GM18909 (cell line): ENCODE results near the gene APP.
A peak's percentile ranks its signal among the peaks of the same experiment; 100 is the strongest.
"Not testable (repeated sequence)": the region's sequence is repeated elsewhere in the genome, so short reads cannot be mapped to it uniquely, and the experiment has no call there.

ENCODE experiments used
- ATAC-seq: cut with Tn5 transposase; IDR thresholded peaks from one replicate; pipeline ENCODE4 v1.9.1; 2021; ENCODE audit warnings: mild to moderate bottlenecking; ENCODE audit not compliant: unreplicated experiment, poor library complexity

Gene APP

DNA sequence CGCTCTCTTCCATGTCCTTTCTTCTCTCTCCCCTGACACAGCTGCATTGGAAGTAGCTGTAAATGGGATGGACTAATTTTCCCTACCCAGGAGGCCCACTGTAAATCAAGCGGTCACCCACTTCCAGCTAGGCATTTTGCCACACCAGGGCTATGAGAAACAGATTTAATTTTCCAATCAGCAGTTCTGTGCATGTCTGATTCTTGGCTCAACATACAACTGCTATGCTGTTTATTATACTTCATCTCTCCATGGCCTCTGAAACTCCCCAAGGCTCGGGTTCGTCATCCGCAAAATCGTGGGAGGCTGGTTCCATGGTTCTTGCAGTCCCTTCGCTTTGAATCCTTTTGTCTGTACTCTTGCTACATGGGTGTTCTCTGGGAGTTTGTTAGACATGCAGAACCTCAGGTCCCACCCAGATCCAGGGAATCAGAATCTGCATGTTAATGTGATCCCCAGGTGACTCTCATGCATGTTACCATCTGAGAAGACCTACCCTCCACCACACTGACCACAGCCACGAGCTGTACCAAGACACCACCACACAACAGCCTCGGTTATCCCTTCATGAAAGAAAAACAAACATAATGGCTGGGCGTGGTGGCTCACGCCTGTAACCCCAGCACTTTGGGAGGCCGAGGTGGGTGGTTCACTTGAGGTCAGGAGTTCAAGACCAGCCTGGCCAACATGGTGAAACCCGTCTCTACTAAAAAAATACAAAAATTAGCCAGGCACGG lies 245.3 kb downstream of the APP start:
- no peak for ATAC-seq

- not testable (repeated sequence) for ATAC-seq
Observed at GRCh38 chr21:25918152-25918551, 252.4 kb downstream of the APP start.

GRCh38 chr21:25916226-25916625 lies 254.3 kb downstream of the APP start:
- no peak for ATAC-seq

GRCh38 chr21:25913479-25913878 lies 257.1 kb downstream of the APP start:
- ATAC-seq = no peak

- no peak for ATAC-seq
Observed at GRCh38 chr21:25912402-25912746, 258.2 kb downstream of the APP start.

- ATAC-seq = no peak
Observed at GRCh38 chr21:25911730-25912401, 258.7 kb downstream of the APP start.

DNA sequence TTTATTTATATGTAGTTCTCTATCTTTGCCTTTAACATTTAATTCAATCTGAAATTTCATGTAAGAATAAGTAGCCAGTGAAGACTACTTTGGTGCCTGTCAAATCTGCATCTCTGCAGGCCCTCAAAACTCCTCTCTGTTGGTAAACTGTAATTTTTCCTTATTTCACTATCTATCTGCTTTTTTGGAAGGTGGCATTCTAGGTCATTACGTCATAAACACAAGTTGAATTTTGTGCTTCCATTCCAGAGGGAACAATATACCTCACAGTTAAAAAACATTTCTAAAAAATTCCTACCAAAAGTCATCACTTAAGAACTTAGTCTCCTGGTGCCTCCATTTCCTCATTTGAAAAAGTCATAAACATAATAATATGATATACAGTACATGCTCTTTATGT lies 259.8 kb downstream of the APP start:
- ATAC-seq = no peak

DNA sequence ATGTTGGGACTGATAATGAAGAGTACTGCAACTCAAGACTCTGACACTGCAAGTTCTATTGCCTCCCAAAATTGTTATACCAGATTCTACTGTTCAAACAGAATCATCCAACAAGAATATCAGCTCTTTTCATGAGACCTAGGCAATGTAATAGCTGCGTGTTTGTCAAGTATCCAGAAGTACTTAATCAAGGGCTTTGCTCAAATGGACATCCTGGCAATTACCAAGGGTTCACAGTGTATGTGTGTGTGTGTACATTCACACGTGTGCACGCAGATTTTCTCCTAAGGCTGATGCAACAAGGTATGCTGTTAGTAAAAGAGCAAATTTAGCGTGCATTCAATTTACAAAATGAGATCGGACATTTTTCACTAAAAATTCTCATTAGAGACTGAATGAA lies 261.2 kb downstream of the APP start:
- no peak for ATAC-seq

DNA sequence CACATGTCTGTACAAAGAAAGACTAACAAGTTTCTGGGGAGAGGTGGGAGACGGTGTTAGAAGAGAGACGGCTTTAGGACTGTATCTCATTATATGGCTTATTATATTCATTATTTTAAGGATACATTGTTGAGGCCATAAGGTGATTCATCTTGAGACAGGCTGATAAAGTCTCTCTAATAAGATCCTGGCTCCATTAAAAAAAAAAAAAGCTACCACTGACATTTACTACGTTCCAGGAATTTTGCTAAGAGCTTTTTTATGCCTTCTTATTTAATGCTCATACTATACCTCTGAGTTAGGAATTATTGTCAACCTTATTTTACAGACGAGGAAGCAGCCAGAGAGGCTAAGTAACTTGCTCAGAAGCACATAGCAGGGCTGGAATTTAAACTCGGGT lies 262.1 kb downstream of the APP start:
- ATAC-seq = no peak

GRCh38 chr21:25907573-25908275 lies 262.8 kb downstream of the APP start:
- no peak for ATAC-seq

GRCh38 chr21:25906587-25906986 lies 264.0 kb downstream of the APP start:
- ATAC-seq = no peak

- ATAC-seq = no peak
Observed at GRCh38 chr21:25905126-25905525, 265.4 kb downstream of the APP start.

- ATAC-seq = no peak
Observed at GRCh38 chr21:25904044-25904695, 266.4 kb downstream of the APP start.

GRCh38 chr21:25903607-25904006 lies 267.0 kb downstream of the APP start:
- no peak for ATAC-seq

DNA sequence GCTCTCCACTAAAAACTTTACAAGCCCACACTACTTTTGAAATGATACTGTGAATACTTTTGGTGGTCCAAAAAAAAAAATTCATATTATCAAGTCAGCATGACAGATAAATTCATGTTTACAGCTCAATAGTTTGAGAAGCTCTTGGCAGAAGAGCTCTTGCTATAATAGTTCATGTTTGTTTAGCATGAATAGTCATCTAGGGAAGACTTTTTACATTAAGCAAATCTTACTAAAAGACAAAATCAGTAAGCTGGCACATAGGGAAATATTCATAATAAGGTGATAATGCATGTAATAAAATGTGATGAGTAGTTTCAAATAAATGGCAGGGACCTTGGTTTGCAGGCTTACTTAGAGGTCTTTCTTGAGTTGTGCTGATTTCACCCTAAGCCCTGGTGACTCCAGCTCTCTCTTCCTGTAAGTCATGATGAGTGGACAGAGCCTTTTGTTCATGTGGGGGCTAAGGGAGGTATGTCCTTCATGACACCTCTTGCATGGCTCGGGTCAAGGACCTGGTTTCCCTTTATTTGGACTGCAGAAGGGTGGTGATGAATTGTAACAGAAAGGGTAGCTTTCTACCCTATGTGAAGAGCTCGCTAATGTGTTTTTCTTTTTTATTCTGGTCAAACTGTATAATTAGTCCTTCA lies 269.1 kb downstream of the APP start:
- ATAC-seq = no peak

DNA sequence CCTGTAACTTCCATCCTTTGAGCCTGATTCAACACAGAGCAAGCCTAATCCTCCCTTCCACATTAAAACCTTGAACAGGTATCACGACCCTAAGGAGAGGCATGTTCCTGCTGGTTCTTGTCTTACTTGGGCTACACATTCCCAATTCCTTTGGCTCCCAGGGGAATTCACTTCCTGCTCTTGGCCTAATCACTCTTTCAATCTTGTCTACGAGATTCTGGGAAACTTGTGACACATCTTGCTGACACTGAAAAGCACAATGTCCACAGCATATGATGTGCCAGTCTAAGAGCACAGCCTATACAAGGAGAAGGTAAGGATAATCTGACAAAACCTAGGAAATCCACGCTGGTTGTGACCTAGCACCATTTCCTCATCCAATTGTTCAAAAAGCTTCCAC lies 271.9 kb downstream of the APP start:
- ATAC-seq = no peak

DNA sequence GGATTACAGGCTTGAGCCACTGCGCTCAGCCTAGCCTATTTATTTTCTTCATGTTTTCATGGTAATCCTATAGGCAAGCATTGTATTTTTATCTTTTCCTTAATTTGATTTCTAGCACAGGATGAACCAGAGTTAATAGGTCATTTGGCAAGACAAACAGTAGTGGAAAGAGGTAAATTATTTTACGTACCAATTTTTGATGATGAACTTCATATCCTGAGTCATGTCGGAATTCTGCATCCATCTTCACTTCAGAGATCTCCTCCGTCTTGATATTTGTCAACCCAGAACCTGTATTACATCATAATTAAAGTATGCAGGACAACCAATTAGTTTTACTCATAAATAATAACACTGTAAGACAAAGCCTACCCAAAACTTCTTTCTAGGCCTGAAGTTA lies 273.2 kb downstream of the APP start:
- no peak for ATAC-seq

GRCh38 chr21:25896501-25897056 lies 274.0 kb downstream of the APP start:
- ATAC-seq = no peak

- peak; percentile 68 for ATAC-seq
Observed at GRCh38 chr21:25895565-25896205, 274.9 kb downstream of the APP start.

GRCh38 chr21:25893191-25893590 lies 277.4 kb downstream of the APP start:
- ATAC-seq = no peak
